ENCODE measurements around the gene CHN2.

CHN2 gene

GRCh38 chr7:29453021-29453420 is 258.4 kb downstream of the CHN2 start:
- CTCF ChIA-PET = interaction anchor here (1.0 kb wide), 1 partner anchor 526 kb away, joined by 3 read pairs; no protein-coding TSS in a partner anchor
- POLR2A ChIA-PET = no interaction called here
- TF ChIP-seq BHLHE40 (IDR thresholded peaks at IDR 0.05; ENCODE audit: borderline replicate concordance) (no peak), SP1 (IDR thresholded peaks at IDR 0.05) (no peak), CTBP1 (IDR thresholded peaks at IDR 0.05; ENCODE audit: borderline replicate concordance) (no peak), FOXA1 (IDR thresholded peaks at IDR 0.05) (no peak), NFRKB (IDR thresholded peaks at IDR 0.05) (no peak), SUZ12 (IDR thresholded peaks at IDR 0.05) (no peak)
- DNase-seq (ENCODE audit: extremely low spot score) = no peak

- TF ChIP-seq CTBP1 (IDR thresholded peaks at IDR 0.05; ENCODE audit: borderline replicate concordance) (no peak), HDGF (IDR thresholded peaks at IDR 0.05; ENCODE audit: borderline replicate concordance) (no peak), FOXM1 (IDR thresholded peaks at IDR 0.05; ENCODE audit: borderline replicate concordance) (no peak), BHLHE40 (IDR thresholded peaks at IDR 0.05; ENCODE audit: borderline replicate concordance) (no peak), ARNT (IDR thresholded peaks at IDR 0.05) (no peak), ZNF384 (IDR thresholded peaks at IDR 0.05) (no peak), LEF1 (IDR thresholded peaks at IDR 0.05; ENCODE audit: borderline replicate concordance) (no peak), ELF4 (IDR thresholded peaks at IDR 0.05) (no peak), SUZ12 (IDR thresholded peaks at IDR 0.05) (no peak), SP1 (IDR thresholded peaks at IDR 0.05) (no peak), FOXA1 (IDR thresholded peaks at IDR 0.05) (no peak), L3MBTL2 (conservative IDR thresholded peaks at IDR 0.05) (no peak)
- no peak for DNase-seq (ENCODE audit: extremely low spot score)
- CTCF ChIA-PET = no interaction called here
- POLR2A ChIA-PET = no interaction called here
Measured at GRCh38 chr7:29454464-29454863, 259.9 kb downstream of the CHN2 start.

GRCh38 chr7:29454899-29455451 is 260.4 kb downstream of the CHN2 start:
- POLR2A ChIA-PET = no interaction called here

GRCh38 chr7:29457141-29457561 is 262.6 kb downstream of the CHN2 start:
- TF ChIP-seq ELF4 (IDR thresholded peaks at IDR 0.05) (no peak), L3MBTL2 (conservative IDR thresholded peaks at IDR 0.05) (no peak), FOXM1 (IDR thresholded peaks at IDR 0.05; ENCODE audit: borderline replicate concordance) (no peak), FOXK2 (IDR thresholded peaks at IDR 0.05) (no peak), NFRKB (IDR thresholded peaks at IDR 0.05) (no peak), TARDBP (IDR thresholded peaks at IDR 0.05) (no peak), SP1 (IDR thresholded peaks at IDR 0.05) (no peak), SUZ12 (IDR thresholded peaks at IDR 0.05) (no peak), BHLHE40 (IDR thresholded peaks at IDR 0.05; ENCODE audit: borderline replicate concordance) (no peak), ZNF384 (IDR thresholded peaks at IDR 0.05) (no peak), LEF1 (IDR thresholded peaks at IDR 0.05; ENCODE audit: borderline replicate concordance) (no peak), CTBP1 (IDR thresholded peaks at IDR 0.05; ENCODE audit: borderline replicate concordance) (no peak), HDGF (IDR thresholded peaks at IDR 0.05; ENCODE audit: borderline replicate concordance) (no peak), PKNOX1 (IDR thresholded peaks at IDR 0.05) (no peak), ARNT (IDR thresholded peaks at IDR 0.05) (no peak), FOXA1 (IDR thresholded peaks at IDR 0.05) (no peak)
- ChIA-PET POLR2A (no interaction called here), CTCF (no interaction called here)
- no peak for DNase-seq (ENCODE audit: extremely low spot score)

More at GRCh38 chr7:29454899-29455451, 260.4 kb downstream of the CHN2 start:
- no peak for DNase-seq (ENCODE audit: extremely low spot score)
- CTCF ChIA-PET = no interaction called here
- TF ChIP-seq SP1 (IDR thresholded peaks at IDR 0.05) (no peak), FOXM1 (IDR thresholded peaks at IDR 0.05; ENCODE audit: borderline replicate concordance) (no peak), ZNF384 (IDR thresholded peaks at IDR 0.05) (no peak), BHLHE40 (IDR thresholded peaks at IDR 0.05; ENCODE audit: borderline replicate concordance) (no peak), LEF1 (IDR thresholded peaks at IDR 0.05; ENCODE audit: borderline replicate concordance) (no peak), FOXK2 (IDR thresholded peaks at IDR 0.05) (no peak), L3MBTL2 (conservative IDR thresholded peaks at IDR 0.05) (no peak), HDGF (IDR thresholded peaks at IDR 0.05; ENCODE audit: borderline replicate concordance) (no peak), FOXA1 (IDR thresholded peaks at IDR 0.05) (no peak)

- ChIA-PET CTCF (no interaction called here), POLR2A (no interaction called here)
- TF ChIP-seq NFRKB (IDR thresholded peaks at IDR 0.05) (no peak), PKNOX1 (IDR thresholded peaks at IDR 0.05) (peak; percentile 79)
- no peak for DNase-seq (ENCODE audit: extremely low spot score)
Measured at GRCh38 chr7:29457565-29458011, 263.0 kb downstream of the CHN2 start.

- TF ChIP-seq SP1 (IDR thresholded peaks at IDR 0.05) (no peak), ZNF384 (IDR thresholded peaks at IDR 0.05) (no peak), L3MBTL2 (conservative IDR thresholded peaks at IDR 0.05) (no peak), BHLHE40 (IDR thresholded peaks at IDR 0.05; ENCODE audit: borderline replicate concordance) (no peak), ELF4 (IDR thresholded peaks at IDR 0.05) (no peak), FOXM1 (IDR thresholded peaks at IDR 0.05; ENCODE audit: borderline replicate concordance) (no peak), HDGF (IDR thresholded peaks at IDR 0.05; ENCODE audit: borderline replicate concordance) (no peak), FOXK2 (IDR thresholded peaks at IDR 0.05) (no peak), LEF1 (IDR thresholded peaks at IDR 0.05; ENCODE audit: borderline replicate concordance) (no peak), NFRKB (IDR thresholded peaks at IDR 0.05) (no peak)
- CTCF ChIA-PET = no interaction called here
- POLR2A ChIA-PET = no interaction called here
- no peak for DNase-seq (ENCODE audit: extremely low spot score)
Measured at GRCh38 chr7:29458933-29459332, 264.4 kb downstream of the CHN2 start.

GRCh38 chr7:29459589-29459988 is 265.0 kb downstream of the CHN2 start:
- POLR2A ChIA-PET = no interaction called here

More at GRCh38 chr7:29459589-29459988, 265.0 kb downstream of the CHN2 start:
- CTCF ChIA-PET = no interaction called here
- no peak for DNase-seq (ENCODE audit: extremely low spot score)
- TF ChIP-seq NFRKB (IDR thresholded peaks at IDR 0.05) (no peak), LEF1 (IDR thresholded peaks at IDR 0.05; ENCODE audit: borderline replicate concordance) (no peak), ELF4 (IDR thresholded peaks at IDR 0.05) (no peak), SUZ12 (IDR thresholded peaks at IDR 0.05) (no peak), FOXM1 (IDR thresholded peaks at IDR 0.05; ENCODE audit: borderline replicate concordance) (no peak), L3MBTL2 (conservative IDR thresholded peaks at IDR 0.05) (no peak), BHLHE40 (IDR thresholded peaks at IDR 0.05; ENCODE audit: borderline replicate concordance) (no peak), SP1 (IDR thresholded peaks at IDR 0.05) (no peak), ARNT (IDR thresholded peaks at IDR 0.05) (no peak), PKNOX1 (IDR thresholded peaks at IDR 0.05) (no peak), HDGF (IDR thresholded peaks at IDR 0.05; ENCODE audit: borderline replicate concordance) (no peak), ZNF384 (IDR thresholded peaks at IDR 0.05) (no peak), CTBP1 (IDR thresholded peaks at IDR 0.05; ENCODE audit: borderline replicate concordance) (no peak), FOXK2 (IDR thresholded peaks at IDR 0.05) (no peak), FOXA1 (IDR thresholded peaks at IDR 0.05) (no peak)
